NCI-H1436 (cell line): Measurements from ENCODE around the gene LMBR1.
A peak's percentile ranks its signal among the peaks of the same experiment; 100 is the strongest.
"Not testable (repeated sequence)": the region's sequence is repeated elsewhere in the genome, so short reads cannot be mapped to it uniquely, and the experiment has no call there.

Experiments
- DNase-seq: peaks from one replicate; lab custom pipeline; 2025; lab: John Stamatoyannopoulos, UW

The LMBR1 gene

DNA sequence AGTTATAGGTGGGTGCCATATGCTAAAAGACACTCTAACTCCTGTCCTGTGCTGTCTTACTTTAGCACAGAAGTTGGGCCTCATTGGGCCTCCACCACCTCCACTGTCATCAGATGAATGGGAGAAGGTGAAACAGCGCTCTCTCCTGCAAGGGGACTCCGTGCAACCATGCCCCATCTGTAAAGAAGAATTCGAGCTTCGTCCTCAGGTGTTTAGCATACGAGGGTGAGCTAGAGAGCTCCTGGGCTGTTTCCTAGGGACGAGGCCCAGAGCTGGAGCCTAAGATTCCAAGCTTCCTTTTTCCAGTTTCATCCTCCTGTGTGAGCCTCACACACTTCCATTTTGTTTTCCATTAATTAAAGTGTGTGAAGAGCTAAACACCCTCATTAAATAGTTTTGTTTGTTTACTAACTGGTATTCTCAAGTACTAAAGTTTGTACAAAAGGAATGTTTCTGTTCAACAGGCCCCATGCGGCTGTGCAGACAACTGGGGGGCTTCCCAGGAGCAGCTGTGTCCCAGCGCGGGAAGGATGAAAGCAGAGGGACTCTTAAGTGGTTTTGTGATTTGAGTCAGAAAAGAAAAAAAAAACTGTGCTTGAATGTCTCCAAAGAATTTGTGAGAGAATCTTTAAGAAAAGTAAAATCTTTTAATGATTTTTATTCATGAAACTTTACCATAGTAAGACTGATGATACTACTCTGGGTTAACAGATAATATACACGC is 238.3 kb downstream of the LMBR1 start:
- no peak for DNase-seq

GRCh38 chr7:156652886-156653568 is 240.0 kb downstream of the LMBR1 start:
- no peak for DNase-seq

DNA sequence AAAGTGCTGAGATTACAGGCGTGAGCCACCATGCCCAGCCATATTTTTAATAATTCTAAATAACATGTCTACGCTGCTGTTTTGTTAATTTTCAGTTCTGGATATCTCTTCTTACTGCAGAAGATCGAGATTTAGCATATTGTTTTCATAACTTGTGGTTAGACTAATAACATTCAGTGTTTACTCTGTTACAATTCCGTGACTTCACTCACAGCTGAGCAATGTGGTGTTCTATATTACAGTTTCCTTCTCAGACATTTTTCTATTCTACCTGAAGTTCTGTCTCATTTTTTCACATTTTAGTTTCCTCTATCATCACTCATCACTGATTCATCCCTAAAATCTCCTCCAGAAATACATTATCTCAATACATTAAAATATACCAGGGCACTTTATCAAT is 241.5 kb downstream of the LMBR1 start:
- DNase-seq, result no peak

- no peak for DNase-seq
Observed at GRCh38 chr7:156650042-156650441, 242.9 kb downstream of the LMBR1 start.

DNA sequence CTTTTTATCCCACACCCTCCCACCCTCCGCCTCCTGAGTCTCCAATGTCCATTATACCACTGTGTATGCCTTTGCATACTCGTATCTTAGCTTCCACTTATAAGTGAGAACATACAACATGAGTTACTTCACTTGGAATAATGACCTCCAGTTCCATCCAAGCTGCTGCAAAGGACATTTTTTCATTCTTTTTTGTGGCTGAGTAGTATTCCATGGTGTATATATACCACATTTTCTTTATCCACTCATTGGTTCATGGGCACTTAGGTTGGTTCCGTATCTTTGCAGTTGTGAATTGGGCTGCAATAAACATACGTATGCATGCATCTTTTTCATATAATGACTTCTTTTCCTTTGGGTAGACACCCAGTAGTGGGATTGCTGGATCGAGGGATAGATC is 245.7 kb downstream of the LMBR1 start:
- not testable (repeated sequence) for DNase-seq

DNA sequence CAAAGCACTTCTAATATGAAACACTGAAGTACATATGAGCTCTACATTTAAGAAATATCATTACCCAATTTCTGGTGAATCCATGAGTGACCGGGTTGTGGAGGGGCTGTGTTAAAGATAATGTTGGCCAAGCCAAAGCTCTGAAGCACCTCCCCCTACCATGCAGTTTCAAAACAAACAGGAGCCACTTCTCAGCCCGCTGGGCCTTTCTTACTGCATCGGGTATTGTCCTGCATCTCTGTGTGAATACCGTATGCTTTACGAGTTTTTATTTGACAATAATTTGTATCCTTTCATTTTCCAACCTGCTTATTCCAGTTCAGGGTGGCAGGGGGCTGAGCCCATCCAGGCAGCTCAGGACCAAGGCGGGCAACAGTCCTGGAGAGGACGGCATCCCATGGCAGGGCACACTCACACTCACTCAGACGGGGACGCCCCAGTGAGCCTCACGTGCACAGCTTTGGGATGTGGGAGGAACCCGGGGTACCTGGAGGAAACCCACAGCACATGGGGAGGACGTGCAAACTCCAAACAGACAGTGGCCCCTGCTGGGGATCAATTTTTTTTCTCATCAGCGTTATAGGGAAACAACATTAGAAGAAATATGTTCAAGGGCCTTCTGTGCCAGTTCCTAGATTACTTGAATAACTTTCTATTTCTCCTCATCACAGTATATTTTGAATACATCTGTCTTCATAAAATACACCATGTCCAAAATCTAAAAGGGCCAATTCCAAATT is 250.5 kb downstream of the LMBR1 start:
- DNase-seq, result no peak

GRCh38 chr7:156640949-156641485 is 252.0 kb downstream of the LMBR1 start:
- DNase-seq, result peak; percentile 27

DNA sequence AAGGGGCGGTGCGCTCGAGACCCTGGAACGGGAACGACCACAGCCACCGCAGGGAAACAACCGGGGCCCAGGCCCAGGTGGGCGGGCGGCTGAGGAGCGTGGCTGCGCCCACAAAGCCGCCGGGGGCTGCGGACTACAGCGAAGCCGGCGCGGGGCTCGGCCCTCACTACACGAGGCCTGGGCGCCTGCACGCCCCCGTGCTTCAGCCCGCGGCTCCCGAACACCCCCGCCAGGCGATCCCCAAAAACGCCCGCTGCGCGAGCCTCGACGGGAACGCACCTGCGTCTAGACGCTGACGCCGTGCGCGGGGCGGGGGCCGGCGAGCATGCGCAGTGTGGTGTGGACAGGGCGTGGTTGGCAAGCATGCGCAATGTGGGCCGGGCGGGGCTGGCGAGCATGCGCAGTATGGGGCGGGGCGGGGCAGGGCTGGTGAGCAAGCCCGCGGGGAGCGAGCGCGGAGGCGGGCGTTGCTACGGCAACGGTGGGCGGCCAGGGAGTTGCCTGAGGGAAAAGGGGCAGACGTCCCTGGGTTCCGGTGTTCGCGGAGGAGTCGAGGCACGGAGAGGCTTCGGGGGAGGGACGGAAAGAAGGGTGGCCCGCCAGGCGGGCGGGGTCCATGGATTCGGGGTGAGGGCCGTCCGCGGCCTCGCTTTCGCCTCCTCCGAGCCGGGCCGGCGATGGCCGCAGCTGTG is 252.6 kb downstream of the LMBR1 start, which contains the start of gene RNF32:
Gene RNF32 (plus strand): TSS at position 518 of the 692 bp plus-strand sequence. CDS start 3,104 bp downstream, outside the sequence.
- DNase-seq, result peak; percentile 91

DNA sequence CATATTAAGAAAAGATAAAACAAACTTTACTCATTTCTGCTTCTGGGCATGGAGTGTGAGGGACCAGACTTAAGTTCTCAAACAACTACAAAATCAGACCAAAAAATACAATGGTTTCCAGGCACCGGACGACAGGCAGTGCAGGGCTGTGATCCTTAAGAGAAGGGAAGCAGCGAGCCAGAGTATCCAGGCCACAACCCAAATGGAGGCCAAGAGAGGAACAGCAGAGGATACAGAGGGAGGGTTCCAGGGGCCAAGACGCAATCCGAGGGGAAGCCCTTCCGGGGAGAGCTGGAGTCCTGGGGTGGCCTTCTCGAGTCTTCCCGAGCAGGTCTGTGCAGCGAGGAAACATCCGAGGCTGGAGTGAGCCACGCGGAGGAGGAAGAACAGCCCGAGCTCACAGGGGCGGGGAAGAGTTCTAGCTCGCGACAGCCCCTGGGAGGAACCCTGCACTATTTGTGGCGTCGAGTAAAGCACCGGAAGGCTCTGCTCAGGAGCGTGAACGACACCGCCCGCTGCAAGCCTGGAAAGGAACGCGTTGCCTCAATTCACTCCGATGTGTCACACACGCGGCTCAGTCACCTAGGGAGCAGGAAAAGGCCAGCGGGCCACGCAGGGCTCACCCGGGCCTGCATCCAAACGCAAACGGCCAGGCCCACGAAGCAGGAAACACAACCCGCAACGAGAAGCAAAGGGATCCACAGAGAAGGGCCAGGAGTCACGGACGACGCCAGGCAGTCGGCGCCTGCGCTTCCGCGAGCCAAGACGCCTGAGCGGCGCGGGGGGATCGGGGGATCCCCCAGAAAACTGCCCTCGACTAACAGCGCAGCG is 253.3 kb downstream of the LMBR1 start:
- no peak for DNase-seq

- DNase-seq, result no peak
Observed at GRCh38 chr7:156638443-156639077, 254.4 kb downstream of the LMBR1 start.

- not testable (repeated sequence) for DNase-seq
Observed at GRCh38 chr7:156637093-156637492, 255.9 kb downstream of the LMBR1 start.

- no peak for DNase-seq
Observed at GRCh38 chr7:156635529-156636385, 257.2 kb downstream of the LMBR1 start.

GRCh38 chr7:156634117-156634516 is 258.9 kb downstream of the LMBR1 start:
- DNase-seq, result no peak

DNA sequence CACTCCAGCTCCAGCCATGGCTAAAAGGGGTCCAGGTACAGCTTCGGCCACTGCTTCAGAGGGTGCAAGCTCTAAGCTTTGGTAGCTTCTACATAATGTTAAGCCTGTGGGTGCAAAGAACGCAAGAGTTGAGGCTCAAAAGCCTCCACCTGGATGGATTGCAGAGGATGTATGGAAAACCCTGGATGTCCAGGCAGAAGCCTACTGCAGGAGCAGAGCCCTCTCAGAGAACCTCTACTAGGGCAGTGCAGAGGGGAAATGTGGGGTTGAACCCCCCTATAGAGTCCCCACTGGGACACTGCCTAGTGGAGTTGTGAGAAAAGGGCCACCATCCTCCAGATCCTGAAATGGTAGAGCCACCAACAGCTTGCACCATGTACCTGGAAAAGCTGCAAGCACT is 263.1 kb downstream of the LMBR1 start:
- DNase-seq, result no peak

GRCh38 chr7:156628562-156628961 is 264.4 kb downstream of the LMBR1 start:
- no peak for DNase-seq
